GM20431 (cell line): ENCODE results near the gene TAS1R3.
"Not testable (repeated sequence)": the region's sequence is repeated elsewhere in the genome, so short reads cannot be mapped to it uniquely, and the experiment has no call there.

Source experiments
- in situ Hi-C: fragments of 300-500 bp; cut with MseI, MboI; formaldehyde crosslinking; loops from one replicate; pipeline ENCODE4 v1.15.0; 2020; ENCODE audit warnings: low sequenced_read_pairs; ENCODE audit not compliant: unreplicated experiment

The TAS1R3 gene

DNA sequence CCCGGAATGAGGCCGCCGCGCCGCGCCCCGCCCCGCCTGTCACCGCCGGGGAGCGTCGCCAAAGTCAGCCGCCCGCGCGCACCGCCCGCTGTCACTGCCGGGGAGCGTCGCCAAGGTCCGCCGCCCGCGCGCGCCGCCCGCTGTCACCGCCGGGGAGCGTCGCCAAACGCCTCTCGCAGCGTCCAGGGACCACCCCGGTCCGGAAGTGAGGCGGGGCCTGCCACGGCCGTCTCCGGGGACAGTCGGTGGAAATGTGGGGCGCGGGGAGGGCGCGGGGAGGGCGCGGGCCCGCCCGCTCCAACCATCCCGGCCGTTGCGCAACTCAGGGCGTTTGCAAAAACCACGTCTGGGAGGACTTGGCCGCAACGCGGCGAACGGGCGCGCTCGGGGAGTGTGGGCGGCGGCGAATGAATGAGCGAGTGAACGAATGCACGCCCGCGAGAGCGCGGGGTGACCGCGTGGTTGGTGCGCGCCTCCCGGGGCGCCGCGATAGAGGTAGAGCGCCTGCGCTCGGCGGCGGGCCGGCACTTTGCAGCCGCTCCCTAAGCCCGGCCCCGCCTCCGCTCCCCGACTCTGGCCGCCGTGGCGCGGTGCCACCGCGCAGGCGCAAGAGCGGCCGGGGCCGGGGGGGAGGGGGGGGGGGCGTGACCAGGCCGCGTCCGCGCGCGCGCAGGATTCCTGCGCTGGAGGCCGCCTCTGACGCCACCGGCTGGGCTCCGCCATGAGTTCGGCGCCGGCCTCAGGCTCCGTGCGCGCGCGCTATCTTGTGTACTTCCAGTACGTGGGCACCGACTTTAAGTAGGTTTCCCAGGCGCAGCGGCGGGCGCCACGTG is 22.9 kb upstream of the TAS1R3 start, which contains the start of the genes ACAP3 and PUSL1:
TSS of gene ACAP3 (minus strand) at position 8 of the 833 bp plus-strand sequence. CDS start 115 bp downstream, outside the sequence.
TSS of gene PUSL1 (plus strand) at position 675 of the 833 bp plus-strand sequence. CDS start at position 722, 47 bp downstream.
- in situ Hi-C loops: no loop called here

DNA sequence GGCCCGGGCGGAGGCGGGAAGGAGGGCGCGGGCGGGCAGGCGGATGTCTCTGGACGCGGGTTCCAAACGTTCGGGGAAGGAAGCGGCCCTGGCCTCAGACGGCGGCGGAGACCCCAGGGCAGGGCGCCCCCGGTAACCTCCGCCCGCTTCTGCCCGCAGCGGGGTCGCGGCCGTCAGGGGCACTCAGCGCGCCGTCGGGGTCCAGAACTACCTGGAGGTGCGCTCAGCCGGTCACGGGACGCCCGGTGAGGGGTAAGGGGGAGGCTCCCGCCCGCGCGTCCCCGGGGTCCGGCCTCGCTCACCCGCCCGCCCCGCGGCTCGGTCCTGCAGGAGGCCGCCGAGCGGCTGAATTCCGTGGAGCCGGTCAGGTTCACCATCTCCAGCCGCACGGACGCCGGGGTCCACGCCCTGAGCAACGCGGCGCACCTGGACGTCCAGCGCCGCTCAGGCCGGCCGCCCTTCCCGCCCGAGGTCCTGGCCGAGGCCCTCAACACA is 22.3 kb upstream of the TAS1R3 start:
- in situ Hi-C loops: no loop called here

DNA sequence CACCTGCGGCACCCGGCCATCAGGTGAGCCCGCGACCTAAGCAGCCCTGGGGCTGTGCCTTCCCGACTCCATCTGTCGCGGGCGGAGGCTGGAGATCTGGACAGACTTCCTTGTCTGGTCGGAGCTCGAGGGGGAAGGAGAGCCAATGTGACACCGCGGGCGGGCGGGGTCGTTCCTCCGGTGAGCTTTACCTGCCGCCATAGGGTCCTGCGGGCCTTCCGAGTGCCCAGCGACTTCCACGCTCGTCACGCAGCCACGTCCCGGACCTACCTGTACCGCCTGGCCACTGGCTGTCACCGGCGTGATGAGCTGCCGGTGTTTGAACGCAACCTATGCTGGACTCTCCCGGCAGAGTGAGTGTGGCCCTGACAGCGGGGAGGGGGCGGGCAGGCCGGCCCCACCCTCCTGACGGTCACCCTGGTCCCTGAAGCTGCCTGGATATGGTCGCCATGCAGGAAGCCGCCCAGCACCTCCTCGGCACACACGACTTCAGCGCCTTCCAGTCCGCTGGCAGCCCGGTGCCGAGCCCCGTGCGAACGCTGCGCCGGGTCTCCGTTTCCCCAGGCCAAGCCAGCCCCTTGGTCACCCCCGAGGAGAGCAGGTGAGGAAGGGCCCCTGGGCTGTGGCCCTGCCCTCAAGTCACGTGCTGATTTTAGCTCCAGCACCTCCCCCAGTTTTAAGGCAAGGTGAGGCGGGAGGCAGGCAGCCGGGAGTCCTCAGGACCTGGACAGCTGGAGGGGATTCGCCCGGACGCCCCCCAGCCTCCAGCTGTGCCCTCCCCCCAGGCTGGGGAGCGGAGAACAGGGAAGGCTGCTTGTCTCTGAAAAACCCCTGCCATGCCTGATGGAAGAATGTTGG is 21.6 kb upstream of the TAS1R3 start:
- in situ Hi-C loops: no loop called here

DNA sequence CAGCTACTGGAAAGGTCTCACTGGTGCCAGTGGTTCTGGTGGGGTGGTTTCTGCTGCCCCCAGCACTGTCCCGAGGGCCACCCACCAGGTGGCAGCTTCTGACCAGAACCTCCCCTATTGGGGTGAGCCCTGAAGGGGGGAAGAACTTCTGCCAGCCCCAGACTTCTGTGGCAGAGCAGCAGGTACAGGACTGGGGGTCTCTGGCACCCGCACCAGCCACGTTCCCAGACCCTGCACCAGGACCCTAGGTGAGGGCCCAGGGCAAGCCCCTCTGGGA is 21.0 kb upstream of the TAS1R3 start:
- in situ Hi-C loops: no loop called here

DNA sequence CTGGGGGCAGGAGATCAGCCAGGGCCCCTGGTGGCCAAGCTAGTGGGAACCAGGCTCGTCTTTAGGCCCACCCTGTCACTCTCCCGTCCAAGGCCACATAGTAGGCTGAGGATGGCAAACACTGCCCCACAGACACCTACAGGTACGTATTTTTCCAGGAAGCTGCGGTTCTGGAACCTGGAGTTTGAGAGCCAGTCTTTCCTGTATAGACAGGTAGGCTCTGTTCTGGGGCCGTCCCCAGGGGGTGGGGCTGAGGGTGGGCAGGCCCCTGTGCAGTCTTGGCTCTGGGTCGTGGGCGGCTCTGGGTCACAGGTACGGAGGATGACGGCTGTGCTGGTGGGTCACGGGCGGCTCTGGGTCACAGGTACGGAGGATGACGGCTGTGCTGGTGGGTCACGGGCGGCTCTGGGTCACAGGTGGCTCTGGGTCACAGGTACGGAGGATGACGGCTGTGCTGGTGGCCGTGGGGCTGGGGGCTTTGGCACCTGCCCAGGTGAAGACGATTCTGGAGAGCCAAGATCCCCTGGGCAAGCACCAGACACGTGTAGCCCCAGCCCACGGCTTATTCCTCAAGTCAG is 20.5 kb upstream of the TAS1R3 start:
- in situ Hi-C loops: no loop called here

DNA sequence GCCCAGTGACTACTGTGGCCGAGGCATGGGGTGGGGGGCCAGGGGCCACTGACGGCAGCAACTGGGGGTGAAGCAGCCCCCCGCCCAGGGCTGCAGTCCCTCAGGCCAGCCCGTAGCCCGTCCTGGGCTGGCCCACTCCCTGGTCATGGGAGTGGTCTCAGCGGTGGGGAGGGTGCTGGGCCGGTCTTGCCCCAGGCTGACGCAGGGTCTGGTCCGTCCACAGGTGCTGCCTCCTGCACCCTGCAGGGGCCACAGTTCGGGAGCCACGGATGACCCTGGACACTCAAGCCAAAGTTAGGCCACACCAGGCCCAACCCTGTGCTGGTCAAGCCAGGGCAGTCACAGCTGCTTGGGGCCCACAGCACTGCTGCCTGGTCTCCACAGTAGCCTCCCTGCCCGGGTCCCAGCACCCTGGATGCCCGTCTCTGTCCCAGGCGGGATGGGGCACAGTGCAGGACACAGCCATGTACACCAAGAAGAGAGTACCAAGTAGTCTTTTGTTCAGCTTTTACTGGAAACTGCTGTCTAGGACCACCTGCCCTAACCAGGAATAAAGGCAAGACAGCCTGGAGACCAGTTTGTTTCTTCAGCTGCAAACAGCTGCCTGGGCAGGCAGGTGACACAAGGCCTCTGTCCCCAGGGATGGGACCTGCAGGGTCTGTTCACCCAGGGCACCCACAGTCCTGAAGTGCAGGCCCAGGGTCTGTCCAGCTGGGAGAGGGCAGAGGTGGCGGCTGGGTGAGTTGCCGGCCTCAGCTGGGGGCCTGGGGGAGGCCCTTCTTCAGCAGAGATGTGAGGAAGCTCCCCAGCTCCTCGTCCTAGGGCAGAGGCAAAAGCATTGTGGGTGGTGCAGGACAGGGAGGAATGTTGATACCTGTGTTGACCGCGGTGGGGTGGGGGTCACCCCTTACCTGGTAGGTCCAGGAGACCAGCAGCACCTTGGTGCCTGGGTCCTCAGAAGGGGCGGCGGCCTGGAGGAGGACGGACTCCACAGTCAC is 19.7 kb upstream of the TAS1R3 start:
- in situ Hi-C loops: no loop called here

DNA sequence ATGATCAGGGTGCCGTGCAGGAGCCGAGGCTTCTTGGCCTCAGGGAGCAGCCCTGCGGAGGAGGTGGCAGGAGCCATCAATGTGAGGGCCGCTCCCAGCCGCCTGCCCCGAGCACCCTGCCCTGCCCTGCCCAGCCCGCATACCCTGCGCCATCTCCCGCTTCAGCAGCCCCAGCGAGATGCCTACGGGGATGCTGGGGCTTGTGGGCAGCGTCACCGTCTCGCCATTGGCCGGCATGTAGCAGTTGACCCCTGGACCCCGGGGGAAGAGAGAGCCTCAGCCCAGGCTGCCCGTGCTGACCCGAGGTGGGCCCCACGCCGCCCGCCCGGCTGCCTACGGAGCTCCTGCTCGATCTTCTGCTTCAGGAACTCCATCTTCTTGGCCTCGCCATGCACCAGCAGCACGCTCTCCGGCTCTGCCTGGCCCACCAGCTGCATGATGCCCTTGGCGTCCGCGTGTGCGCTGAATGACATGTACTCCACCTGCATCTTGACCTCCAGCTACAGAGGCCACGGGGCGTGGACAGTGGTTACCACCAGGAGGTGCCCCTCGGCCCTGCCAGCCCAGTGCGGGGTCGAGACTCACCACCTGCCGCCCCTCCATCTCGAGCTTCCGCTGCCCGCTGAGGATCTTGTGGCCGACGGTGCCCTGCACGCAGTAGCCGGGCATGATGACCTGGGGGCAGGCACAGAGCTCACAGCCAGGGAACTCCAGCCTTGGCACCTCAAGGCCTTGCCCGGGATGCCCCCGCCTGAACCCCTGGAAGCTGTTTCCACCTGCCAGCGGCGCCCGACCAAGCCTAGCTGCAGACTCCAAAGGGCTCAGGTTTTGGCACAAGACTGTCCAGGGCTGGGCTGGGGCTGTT is 18.4 kb upstream of the TAS1R3 start:
- in situ Hi-C loops: no loop called here

DNA sequence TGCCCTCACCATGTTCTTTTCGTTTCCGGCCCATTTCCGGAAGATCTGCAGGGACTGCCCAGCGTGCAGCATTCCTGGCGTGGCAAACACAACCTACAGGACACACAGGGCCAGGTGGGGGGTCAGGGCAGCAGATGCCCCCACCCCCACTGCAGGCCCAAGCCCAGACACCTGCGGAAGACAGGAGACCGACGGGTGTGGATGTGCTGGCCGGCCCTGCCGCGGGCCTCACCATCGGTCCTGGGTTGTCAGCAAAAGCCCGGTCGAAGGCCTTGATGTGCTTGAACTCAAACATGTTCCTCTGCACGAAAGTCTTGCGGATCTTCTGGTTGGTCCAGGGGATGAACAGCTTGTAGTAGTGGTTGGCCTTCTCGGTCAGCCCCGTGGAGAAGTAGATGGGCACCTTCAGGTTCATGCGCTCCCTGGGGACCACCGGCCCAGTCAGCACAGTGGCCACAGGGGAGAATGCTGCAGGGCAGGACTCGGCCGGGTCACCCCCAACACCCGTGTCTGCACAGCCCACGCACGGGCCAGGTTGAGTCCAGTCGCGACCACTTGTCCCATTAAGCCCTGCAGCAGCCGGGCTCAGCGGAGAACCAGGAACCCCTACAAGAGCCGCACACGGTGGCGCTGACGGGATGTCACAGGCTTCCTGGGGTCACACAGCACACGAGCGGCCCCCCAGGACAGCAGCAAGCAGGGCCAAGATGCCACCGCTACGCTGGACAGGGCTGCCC is 17.4 kb upstream of the TAS1R3 start:
- in situ Hi-C loops: no loop called here

DNA sequence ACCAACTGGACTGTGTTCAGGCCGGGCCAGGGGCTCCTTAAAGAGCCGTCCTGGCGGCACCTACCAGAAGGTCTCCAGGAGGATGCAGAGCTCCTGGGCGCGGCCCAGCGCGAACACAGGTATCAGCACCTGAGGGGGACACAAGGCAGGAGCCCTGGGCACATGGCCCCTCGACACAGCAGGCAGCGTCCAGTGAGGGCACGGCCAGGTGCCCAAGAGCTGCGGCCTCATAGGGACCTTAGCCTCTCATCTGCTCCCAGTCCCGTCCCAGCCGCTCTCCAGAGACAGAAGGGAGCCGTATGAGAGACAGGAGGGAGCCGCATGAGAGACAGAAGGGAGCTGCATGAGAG is 16.9 kb upstream of the TAS1R3 start:
- in situ Hi-C loops: no loop called here

DNA sequence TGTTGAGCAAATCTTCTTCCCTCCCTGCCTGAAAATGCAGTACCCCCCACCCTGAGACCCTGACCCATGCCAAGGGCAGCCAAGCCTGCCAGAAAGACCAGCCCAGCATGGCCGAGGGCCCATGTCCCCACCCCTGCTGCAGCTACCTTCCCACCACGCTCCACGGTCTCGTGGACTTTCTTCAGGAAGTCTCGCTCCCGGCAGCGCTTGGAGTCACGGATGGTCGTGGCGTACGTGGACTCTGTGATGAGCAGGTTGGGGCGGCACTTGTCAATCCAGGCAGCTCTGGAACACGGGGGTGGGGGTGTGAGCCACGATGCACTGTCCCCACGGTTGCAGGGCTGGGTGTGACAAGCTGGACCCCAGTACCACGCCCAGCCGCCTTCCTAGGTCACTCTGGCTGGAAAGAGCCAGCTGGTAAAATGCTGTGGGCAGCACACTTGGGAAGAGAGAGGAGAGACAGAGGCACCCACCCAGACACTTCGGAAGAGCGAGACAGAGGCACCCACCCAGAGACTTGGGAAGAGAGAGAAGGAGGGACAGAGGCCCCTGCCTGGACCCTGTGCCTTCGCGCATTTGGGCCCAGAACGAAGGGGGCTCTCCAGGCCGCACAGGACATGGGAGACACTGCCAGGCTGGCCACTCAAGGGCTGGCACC is 16.3 kb upstream of the TAS1R3 start:
- in situ Hi-C loops: no loop called here

DNA sequence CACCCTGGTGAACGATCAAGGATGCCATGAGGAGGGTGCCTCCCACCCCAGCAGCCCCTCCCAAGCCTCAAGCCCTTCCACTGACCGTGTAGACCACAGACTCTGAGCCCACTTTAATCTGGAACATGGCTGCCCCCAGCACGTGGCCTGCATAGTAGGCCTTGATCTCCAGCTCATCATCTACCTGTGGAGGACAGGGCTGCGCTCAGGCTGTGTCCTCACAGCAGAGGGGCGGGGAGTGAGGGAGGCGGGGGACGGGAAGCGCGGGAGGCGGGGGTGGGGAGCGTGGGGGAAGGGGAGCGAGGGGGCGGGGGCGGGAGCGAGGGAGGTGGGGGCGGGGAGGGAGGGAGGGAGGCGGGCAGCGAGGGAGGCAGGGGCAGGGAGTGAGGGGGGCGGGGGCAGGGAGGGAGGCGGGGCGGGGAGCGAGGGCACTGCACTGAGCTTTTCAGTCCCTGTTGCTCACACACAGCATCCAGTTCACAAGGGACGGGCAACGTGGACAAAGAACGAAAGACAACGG is 15.6 kb upstream of the TAS1R3 start:
- in situ Hi-C loops: no loop called here

DNA sequence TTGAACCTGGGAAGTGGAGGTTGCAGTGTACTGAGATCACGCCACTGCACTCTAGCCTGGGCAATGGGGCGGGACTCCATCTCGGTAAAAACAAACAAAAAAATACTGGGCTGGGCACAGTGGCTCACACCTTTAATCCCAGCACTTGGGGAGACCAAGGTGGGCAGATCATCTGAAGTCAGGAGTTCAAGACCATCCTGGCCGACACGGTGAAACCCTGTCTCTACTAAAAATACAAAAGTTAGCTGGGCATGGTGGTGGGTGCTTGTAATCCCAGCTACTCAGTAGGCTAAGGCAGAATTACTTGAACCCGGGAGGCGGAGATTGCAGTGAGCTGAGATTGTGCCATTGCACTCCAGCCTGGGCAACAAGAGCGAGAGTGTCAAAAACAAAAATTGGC is 14.9 kb upstream of the TAS1R3 start:
- in situ Hi-C loops: not testable (repeated sequence)

DNA sequence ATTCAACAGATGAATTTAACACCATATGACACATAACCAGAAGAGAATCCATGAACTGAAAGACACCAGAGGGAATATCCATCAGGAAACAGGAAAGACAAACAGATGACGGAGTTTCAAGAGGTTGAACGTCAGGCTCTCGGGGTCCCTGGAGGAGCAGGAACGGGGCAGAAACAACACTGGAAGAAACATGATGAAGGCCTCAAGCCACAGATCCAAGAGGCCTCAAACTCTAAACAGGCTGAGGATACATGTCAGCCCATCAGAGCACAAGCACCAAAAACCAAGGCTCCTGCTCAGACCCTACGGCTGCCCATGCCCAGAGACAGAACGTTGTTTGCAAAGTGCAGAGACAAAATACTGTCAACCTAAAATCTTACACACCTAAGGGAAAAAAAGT is 13.7 kb upstream of the TAS1R3 start:
- in situ Hi-C loops: no loop called here

DNA sequence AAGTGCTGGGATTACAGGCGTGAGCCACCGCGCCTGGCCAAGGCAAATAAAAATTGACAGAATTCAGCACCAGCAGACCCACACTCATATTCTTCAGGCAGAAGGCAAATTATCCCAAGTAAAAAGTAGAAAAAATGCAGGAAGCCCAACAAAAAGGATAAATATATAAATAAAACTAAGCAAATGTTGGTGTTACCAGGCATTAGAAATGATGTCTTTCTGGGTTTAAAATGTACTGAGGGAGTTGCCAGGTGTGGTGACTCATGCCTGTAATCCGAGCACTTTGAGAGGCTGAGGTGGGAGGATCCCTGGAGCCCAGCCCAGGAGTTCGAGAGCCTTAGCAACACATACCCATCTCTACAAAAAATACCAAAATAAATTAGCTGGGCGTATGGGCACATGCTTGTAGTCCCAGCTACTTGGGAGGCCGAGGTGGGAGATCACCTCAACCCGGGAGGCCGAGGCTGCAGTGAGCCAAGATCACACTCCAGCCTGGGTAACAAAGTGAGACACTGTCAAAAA is 12.9 kb upstream of the TAS1R3 start:
- in situ Hi-C loops: no loop called here

DNA sequence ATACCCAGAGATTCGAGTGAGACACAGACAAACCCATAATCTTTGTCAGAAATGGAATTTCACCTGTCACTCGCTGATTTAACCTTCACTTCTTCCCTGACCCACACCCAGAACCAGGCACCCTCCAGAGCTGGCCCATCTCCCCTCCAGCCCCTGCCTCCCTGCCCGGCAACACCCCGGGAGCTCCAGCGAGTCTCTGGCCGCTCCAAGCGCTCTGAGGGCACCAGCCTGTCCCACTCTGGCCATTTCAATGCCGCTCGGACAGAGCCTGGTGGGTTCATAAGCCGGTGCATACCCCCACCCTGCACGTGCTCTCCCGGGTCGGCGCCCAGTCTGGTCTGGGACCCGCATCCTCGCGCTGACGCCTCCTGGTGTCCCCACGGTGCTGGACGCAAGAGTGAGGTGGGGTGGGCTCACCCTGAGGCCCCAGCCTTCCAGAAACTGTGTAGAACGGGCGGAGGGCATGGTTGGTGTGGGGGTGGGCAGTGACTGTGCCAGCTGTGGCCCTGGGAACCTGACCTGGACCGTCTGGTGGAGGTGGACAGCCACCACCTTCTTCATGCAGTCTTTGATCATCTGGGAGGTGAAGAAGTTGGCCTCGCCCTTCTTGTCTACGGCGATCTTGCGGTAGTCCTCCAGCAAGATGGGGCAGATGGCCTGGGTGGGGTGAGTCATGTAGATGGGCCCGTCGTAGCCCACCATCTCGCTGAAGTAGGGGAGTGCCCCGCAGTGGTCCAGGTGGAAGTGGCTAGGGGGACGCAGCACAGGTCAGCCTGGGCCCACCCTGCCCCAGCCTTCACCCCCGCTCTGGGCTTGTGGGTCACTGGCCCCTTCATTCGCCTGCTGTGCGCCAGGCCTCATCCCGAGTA is 12.1 kb upstream of the TAS1R3 start:
- in situ Hi-C loops: no loop called here

DNA sequence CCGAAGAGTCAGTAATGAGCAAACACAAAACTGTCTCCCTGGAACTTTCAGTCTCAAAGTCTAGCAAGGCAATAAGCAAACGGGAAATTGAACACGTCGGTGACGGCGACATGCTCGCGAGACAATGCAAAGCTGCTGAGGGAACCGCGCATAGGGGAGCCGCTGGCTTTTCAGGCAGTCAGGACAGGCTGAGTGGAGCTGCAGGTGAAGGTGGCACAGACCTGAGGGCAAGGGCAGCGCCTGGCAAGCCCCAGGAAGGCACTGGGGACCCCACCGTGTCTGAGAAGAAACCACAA is 11.5 kb upstream of the TAS1R3 start:
- in situ Hi-C loops: no loop called here
